ENCODE data around the gene MARCKSL1. TPM values are rescaled to one million over a fixed set of nuclear protein-coding genes. Genes with fewer than 3 reads are reported as not detected.

Gene MARCKSL1
- total and polyA plus RNA-seq, 7 experiments from 2014 or later: 22.2 to 222 (median 69.0) TPM

DNA sequence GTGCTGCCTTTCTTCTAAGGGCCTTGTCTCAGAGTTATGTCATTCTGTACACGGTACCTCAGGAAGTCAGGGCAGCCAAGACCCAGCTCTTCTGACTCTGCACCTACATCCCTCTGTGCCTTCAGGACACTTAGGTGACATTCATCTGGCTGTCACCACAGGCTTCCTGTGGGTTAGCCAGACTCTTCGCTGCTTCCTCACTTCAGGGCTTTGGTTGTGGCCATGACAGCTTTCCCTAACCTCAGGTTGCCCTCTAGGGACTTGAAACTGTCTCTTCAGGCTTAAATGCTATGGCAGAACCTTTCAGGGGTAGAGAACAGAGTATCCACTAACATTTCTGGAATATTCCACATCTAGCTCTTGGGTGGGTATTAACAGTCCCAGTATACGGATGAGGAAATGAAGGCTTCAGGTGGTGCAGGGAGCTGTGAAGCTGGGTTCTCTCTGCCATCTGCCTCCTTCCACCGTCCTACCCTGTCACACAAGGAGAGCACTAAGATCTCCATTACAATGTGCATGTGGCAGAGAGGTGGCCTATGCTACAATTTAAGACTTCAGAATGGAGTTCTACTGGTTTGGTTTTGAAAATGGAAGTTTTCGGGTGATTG lies 36.2 kb upstream of the MARCKSL1 start:
- peak overlapping the region in 7 of 9 donors; percentile 1 to 75 (median 57) for H3K27ac Mint-ChIP-seq
- Histone ChIP-seq H3K36me3 (ENCODE audit: control insufficient read depth in 2 of 3, insufficient read depth in 3 of 3, low read length in 3 of 3) (peaks cover 15 to 60% (median 23%) of the 10 kb centered on the region in 3 experiments), H3K27me3 (ENCODE audit: control insufficient read depth in 2 of 2, insufficient read depth in 2 of 2, low read length in 2 of 2) (no peaks in the 10 kb centered on the region), H3K9me3 (ENCODE audit: control insufficient read depth in 2 of 3, low read length in 3 of 3) (no peaks in the 10 kb centered on the region), H3K4me3 (ENCODE audit: low read length) (no peak overlapping the region), H3K27ac (ENCODE audit: low read depth, low read length) (peak overlapping the region; percentile 20), H3K4me1 (ENCODE audit: control insufficient read depth in 2 of 2, insufficient read depth in 2 of 2, low read length in 2 of 2) (peaks cover 12% of the 10 kb centered on the region in 2 donors)
- H3K36me3 Mint-ChIP-seq: peaks cover 0 to 31% (median 4%) of the 10 kb centered on the region in 5 donors
- H3K4me3 Mint-ChIP-seq: peak overlapping the region in 2 of 10 donors; percentile 6 to 9
- intact Hi-C loops (cut with micrococcal nuclease): loop anchor here (1.0 to 5.0 kb wide), 8 partner anchors 21 to 707 kb away; partner anchors contain the start of genes CCDC28B (in 1 of the 2), EIF3I (in 1 of the 2), HDAC1 (in 1 of the 2) and TMEM234 (in 1 of the 2)
- CTCF ChIA-PET: interaction anchor here (0.8 to 2.4 kb wide), 13 partner anchors 14 to 409 kb away, joined by 3 to 21 read pairs (median 4); partner anchors contain the start of genes BSDC1 and LCK
- no peaks in the 10 kb centered on the region for H3K27me3 Mint-ChIP-seq
- POLR2A ChIA-PET: interaction anchor here (0.6 to 3.2 kb wide), 19 partner anchors 13 to 250 kb away, joined by 3 to 20 read pairs (median 3); partner anchors contain the start of genes BSDC1, LCK and MARCKSL1
- H3K9me3 Mint-ChIP-seq: peaks cover 0 to 2% (median 0%) of the 10 kb centered on the region in 11 donors
- DNase-seq: peak; percentile 22 to 78 (median 68)
- peak; percentile 88 for ATAC-seq
- H3K4me1 Mint-ChIP-seq: peaks cover 15 to 22% (median 20%) of the 10 kb centered on the region in 7 donors

DNA sequence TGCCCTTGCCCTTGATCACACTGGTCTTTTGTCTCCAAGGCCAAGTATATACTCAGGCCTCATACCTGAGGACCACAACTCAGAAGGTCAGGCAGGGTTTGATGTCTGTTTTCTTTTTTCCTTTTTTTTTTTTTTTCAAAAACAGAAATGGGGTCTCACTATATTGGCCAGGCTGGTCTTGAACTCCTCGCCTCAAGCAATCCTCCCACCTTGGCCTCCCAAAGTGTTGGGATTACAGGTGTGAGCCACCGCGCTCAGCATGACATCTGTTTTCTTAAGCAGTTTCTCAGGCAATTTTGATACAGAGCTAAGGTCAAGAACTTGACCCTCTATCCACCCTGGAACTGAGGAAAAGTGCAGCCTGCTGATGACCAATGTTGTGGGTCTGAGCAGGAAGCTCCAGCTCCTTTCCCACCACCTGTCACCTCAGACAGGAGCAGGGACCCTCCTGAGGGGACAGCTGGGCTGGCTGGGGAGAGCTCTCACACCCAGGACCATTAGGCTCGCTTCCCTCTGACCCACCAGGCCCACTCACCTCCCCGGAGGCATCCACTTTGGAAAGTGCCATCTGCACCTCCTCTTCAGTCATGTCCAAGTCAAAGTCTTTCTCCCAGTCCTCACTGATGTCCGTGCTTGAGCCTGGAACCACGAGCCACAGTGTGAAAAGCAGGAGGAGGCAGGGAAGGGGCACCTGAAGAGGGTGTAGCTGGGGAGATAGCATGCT lies 32.0 kb upstream of the MARCKSL1 start:
- ChIA-PET CTCF (interaction anchor here (0.6 to 2.7 kb wide), 2 partner anchors 152 to 260 kb away, joined by 3 to 15 read pairs; partner anchors contain the start of gene KPNA6), POLR2A (interaction anchor here (0.6 to 0.9 kb wide), 3 partner anchors 9 to 138 kb away, joined by 3 to 5 read pairs (median 3); no protein-coding TSS in a partner anchor)
- Mint-ChIP-seq H3K27me3 (no peaks in the 10 kb centered on the region), H3K9me3 (peaks cover 0 to 2% (median 0%) of the 10 kb centered on the region in 11 donors), H3K27ac (no peak overlapping the region), H3K4me1 (peaks cover 12 to 27% (median 17%) of the 10 kb centered on the region in 7 donors), H3K36me3 (peaks cover 0 to 26% (median 4%) of the 10 kb centered on the region in 5 donors), H3K4me3 (no peak overlapping the region)
- Histone ChIP-seq H3K27ac (ENCODE audit: low read depth, low read length) (no peak overlapping the region), H3K9me3 (ENCODE audit: control insufficient read depth in 2 of 3, low read length in 3 of 3) (no peaks in the 10 kb centered on the region), H3K36me3 (ENCODE audit: control insufficient read depth in 2 of 3, insufficient read depth in 3 of 3, low read length in 3 of 3) (peaks cover 4 to 53% (median 15%) of the 10 kb centered on the region in 3 experiments), H3K4me1 (ENCODE audit: control insufficient read depth in 2 of 2, insufficient read depth in 2 of 2, low read length in 2 of 2) (peaks cover 12% of the 10 kb centered on the region in 2 donors), H3K27me3 (ENCODE audit: control insufficient read depth in 2 of 2, insufficient read depth in 2 of 2, low read length in 2 of 2) (no peaks in the 10 kb centered on the region), H3K4me3 (ENCODE audit: low read length) (no peak overlapping the region)
- DNase-seq: no peak
- ATAC-seq: no peak
- intact Hi-C loops (cut with micrococcal nuclease): no loop called here

DNA sequence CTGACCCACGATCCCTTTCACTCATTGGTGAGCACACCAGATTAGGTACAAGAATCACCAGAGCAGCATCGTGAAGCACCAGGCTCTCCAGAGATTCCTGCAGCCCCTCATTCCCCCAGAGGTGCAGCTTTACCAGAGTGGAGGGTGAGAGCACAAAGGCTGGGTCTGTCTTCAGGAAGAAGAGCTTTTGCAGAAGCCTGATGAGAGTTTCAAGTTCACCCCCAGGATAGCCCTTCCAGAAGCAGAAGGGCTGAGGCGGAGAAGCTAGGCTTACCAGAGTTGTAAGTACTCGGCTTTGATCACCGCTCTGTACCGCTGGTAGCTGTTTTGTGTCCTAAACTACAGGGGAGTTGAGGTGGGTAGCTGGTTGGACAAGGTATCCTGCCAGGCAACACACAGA lies 29.4 kb upstream of the MARCKSL1 start:
- POLR2A ChIA-PET: interaction anchor here (1.2 to 3.2 kb wide), 2 partner anchors 11 to 29 kb away, joined by 4 to 14 read pairs; partner anchors contain the start of gene MARCKSL1
- H3K27me3 Mint-ChIP-seq: peaks cover 0 to 10% (median 5%) of the 10 kb centered on the region in 5 donors

DNA sequence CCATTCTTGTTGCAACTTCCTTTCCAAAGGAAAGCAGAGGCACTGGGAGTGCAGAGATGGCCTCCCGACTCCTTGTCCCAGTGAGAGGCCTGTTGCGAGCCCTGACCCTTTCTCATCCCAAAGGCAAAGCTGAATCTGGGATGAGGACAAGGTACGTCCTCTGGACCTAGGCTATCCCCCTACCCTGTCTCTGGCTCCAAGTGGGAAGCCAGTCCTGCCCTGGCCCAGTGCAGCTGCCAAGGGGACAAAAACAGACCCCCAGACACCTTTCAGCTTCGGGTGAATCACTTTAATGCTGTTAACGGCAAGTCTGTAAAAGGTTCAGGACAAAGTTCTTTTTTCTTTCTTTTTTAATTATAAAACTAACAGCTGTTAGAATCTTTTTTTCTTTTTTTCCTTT lies 28.8 kb upstream of the MARCKSL1 start:
- CTCF ChIA-PET: interaction anchor here (0.6 kb wide), 1 partner anchor 393 kb away, joined by 4 read pairs; no protein-coding TSS in a partner anchor
- Mint-ChIP-seq H3K9me3 (peaks cover 0 to 2% (median 0%) of the 10 kb centered on the region in 11 donors), H3K36me3 (peaks cover 0 to 22% (median 4%) of the 10 kb centered on the region in 5 donors), H3K4me3 (no peak overlapping the region), H3K27ac (peak overlapping the region in 1 of 9 donors; percentile 29), H3K4me1 (peaks cover 12 to 30% (median 16%) of the 10 kb centered on the region in 7 donors), H3K27me3 (peaks cover 0 to 10% (median 5%) of the 10 kb centered on the region in 5 donors)
- no peak for DNase-seq
- no peaks in the 10 kb centered on the region for H3K27me3 ChIP-seq (ENCODE audit: control insufficient read depth in 2 of 2, insufficient read depth in 2 of 2, low read length in 2 of 2)
- H3K4me1 ChIP-seq (ENCODE audit: control insufficient read depth in 2 of 2, insufficient read depth in 2 of 2, low read length in 2 of 2): peaks cover under 1 to 1% of the 10 kb centered on the region in 2 donors
- H3K9me3 ChIP-seq (ENCODE audit: control insufficient read depth in 2 of 3, low read length in 3 of 3): no peaks in the 10 kb centered on the region
- no peak overlapping the region for H3K27ac ChIP-seq (ENCODE audit: low read depth, low read length)
- POLR2A ChIA-PET: interaction anchor here (0.6 to 3.2 kb wide), 3 partner anchors 28 to 231 kb away, joined by 4 to 14 read pairs (median 4); partner anchors contain the start of gene MARCKSL1
- intact Hi-C loops (cut with micrococcal nuclease): no loop called here
- no peak overlapping the region for H3K4me3 ChIP-seq (ENCODE audit: low read length)
- no peak for ATAC-seq
- peaks cover 4 to 52% (median 15%) of the 10 kb centered on the region in 3 experiments for H3K36me3 ChIP-seq (ENCODE audit: control insufficient read depth in 2 of 3, insufficient read depth in 3 of 3, low read length in 3 of 3)

More for the DNA sequence above, 29.4 kb upstream of the MARCKSL1 start:
- Mint-ChIP-seq H3K36me3 (peaks cover 0 to 22% (median 4%) of the 10 kb centered on the region in 5 donors), H3K9me3 (peaks cover 0 to 2% (median 0%) of the 10 kb centered on the region in 11 donors), H3K27ac (peak overlapping the region in 2 of 9 donors; percentile 28 to 43), H3K4me1 (peaks cover 7 to 27% (median 12%) of the 10 kb centered on the region in 7 donors), H3K4me3 (no peak overlapping the region)
- no peaks in the 10 kb centered on the region for H3K27me3 ChIP-seq (ENCODE audit: control insufficient read depth in 2 of 2, insufficient read depth in 2 of 2, low read length in 2 of 2)
- H3K4me1 ChIP-seq (ENCODE audit: control insufficient read depth in 2 of 2, insufficient read depth in 2 of 2, low read length in 2 of 2): no peaks in the 10 kb centered on the region
- H3K27ac ChIP-seq (ENCODE audit: low read depth, low read length): no peak overlapping the region
- ATAC-seq (no peak), DNase-seq (no peak)
- H3K9me3 ChIP-seq (ENCODE audit: control insufficient read depth in 2 of 3, low read length in 3 of 3): no peaks in the 10 kb centered on the region
- peaks cover 4 to 52% (median 15%) of the 10 kb centered on the region in 3 experiments for H3K36me3 ChIP-seq (ENCODE audit: control insufficient read depth in 2 of 3, insufficient read depth in 3 of 3, low read length in 3 of 3)
- H3K4me3 ChIP-seq (ENCODE audit: low read length): no peak overlapping the region
- CTCF ChIA-PET: interaction anchor here (0.8 kb wide), 1 partner anchor 117 kb away, joined by 4 read pairs; no protein-coding TSS in a partner anchor
- intact Hi-C loops (cut with micrococcal nuclease): no loop called here

DNA sequence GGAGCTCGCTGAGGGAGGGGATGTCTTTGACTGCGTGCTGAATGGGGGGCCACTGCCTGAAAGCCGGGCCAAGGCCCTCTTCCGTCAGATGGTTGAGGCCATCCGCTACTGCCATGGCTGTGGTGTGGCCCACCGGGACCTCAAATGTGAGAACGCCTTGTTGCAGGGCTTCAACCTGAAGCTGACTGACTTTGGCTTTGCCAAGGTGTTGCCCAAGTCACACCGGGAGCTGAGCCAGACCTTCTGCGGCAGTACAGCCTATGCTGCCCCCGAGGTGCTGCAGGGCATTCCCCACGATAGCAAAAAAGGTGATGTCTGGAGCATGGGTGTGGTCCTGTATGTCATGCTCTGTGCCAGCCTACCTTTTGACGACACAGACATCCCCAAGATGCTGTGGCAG lies 27.7 kb upstream of the MARCKSL1 start:
- Histone ChIP-seq H3K9me3 (ENCODE audit: control insufficient read depth in 2 of 3, low read length in 3 of 3) (no peaks in the 10 kb centered on the region), H3K36me3 (ENCODE audit: control insufficient read depth in 2 of 3, insufficient read depth in 3 of 3, low read length in 3 of 3) (peaks cover 4 to 48% (median 15%) of the 10 kb centered on the region in 3 experiments), H3K4me1 (ENCODE audit: control insufficient read depth in 2 of 2, insufficient read depth in 2 of 2, low read length in 2 of 2) (peaks cover 7 to 8% of the 10 kb centered on the region in 2 donors), H3K27me3 (ENCODE audit: control insufficient read depth in 2 of 2, insufficient read depth in 2 of 2, low read length in 2 of 2) (no peaks in the 10 kb centered on the region), H3K4me3 (ENCODE audit: low read length) (no peak overlapping the region), H3K27ac (ENCODE audit: low read depth, low read length) (no peak overlapping the region)
- ChIA-PET CTCF (interaction anchor here (0.6 to 1.4 kb wide), 2 partner anchors 103 to 148 kb away, joined by 3 to 4 read pairs; no protein-coding TSS in a partner anchor), POLR2A (interaction anchor here (0.7 to 3.2 kb wide), 2 partner anchors 27 to 158 kb away, joined by 3 to 14 read pairs; partner anchors contain the start of genes IQCC and MARCKSL1)
- peaks cover 0 to 14% (median 0%) of the 10 kb centered on the region in 5 donors for H3K36me3 Mint-ChIP-seq
- H3K27ac Mint-ChIP-seq: peak overlapping the region in 1 of 9 donors; percentile 31
- peaks cover 20 to 35% (median 24%) of the 10 kb centered on the region in 7 donors for H3K4me1 Mint-ChIP-seq
- peak overlapping the region in 2 of 10 donors; percentile 8 to 64 for H3K4me3 Mint-ChIP-seq
- no peaks in the 10 kb centered on the region for H3K9me3 Mint-ChIP-seq
- DNase-seq: no peak
- intact Hi-C loops (cut with micrococcal nuclease): no loop called here
- peaks cover 0 to 10% (median 5%) of the 10 kb centered on the region in 5 donors for H3K27me3 Mint-ChIP-seq
- ATAC-seq: no peak

Measured in naive thymus-derived CD4-positive, alpha-beta T cell (primary cell).